Spleen (tissue), 11 donors: ENCODE data around the gene POLR1C. TPM values are rescaled to one million over a fixed set of nuclear protein-coding genes. Genes with fewer than 3 reads are reported as not detected.

Experiments
- DNase-seq: peaks from one replicate; pipeline ENCODE4 v3.0.0-alpha.2; 2020
- H3K27ac ChIP-seq, 8 donors: fragments of 200-600 bp; sonication (generic) in 7 of 8; 1 replicate in 4 of 8; 2 replicates in 4 of 8; pipeline versions ENCODE4 v1.5.0 to v1.8.0; 2016 to 2021; ENCODE audit warnings: inconsistent platforms in 4 of 8, mild to moderate bottlenecking in 4 of 8, moderate library complexity in 1 of 8
- H3K27me3 ChIP-seq, 7 donors: fragments of 200-600 bp; sonication (generic) in 6 of 7; replicated peaks in 1 of 7; 1 replicate in 4 of 7; 2 replicates in 3 of 7; pipeline versions ENCODE4 v1.5.0 to v1.8.0; 2016 to 2021; ENCODE audit warnings: inconsistent platforms in 3 of 7, mild to moderate bottlenecking in 1 of 7
- H3K36me3 ChIP-seq, 6 donors: fragments of 200-600 bp; sonication (generic) in 5 of 6; 1 replicate in 4 of 6; 2 replicates in 2 of 6; pipeline versions ENCODE4 v1.5.0 to v1.8.0; 2016 to 2021; ENCODE audit warnings: inconsistent platforms in 2 of 6
- H3K4me1 ChIP-seq, 6 donors: fragments of 200-600 bp; sonication (generic) in 5 of 6; 1 replicate in 3 of 6; 2 replicates in 3 of 6; pipeline versions ENCODE4 v1.5.0 to v1.8.0; 2016 to 2021; ENCODE audit warnings: inconsistent platforms in 3 of 6
- H3K4me3 ChIP-seq, 8 donors: fragments of 200-600 bp; sonication (generic) in 7 of 8; 1 replicate in 4 of 8; 2 replicates in 4 of 8; pipeline versions ENCODE4 v1.5.0 to v1.8.0; 2016 to 2021; ENCODE audit warnings: inconsistent platforms in 4 of 8, mild to moderate bottlenecking in 4 of 8, moderate library complexity in 2 of 8
- H3K9me3 ChIP-seq, 8 donors: fragments of 200-600 bp; sonication (generic) in 7 of 8; 1 replicate in 4 of 8; 2 replicates in 4 of 8; pipeline versions ENCODE4 v1.5.0 to v1.8.0; 2016 to 2021; ENCODE audit warnings: inconsistent platforms in 4 of 8
- POLR2A ChIP-seq, 3 donors: fragments of 450-650 bp; IDR thresholded peaks; one replicate each; pipeline ENCODE4 v1.5.1; 2017; ENCODE audit warnings: antibody characterized with exemption in 3 of 3, mild to moderate bottlenecking in 1 of 3
- POLR2AphosphoS5 ChIP-seq, 3 donors: sonication (generic); formaldehyde crosslinking; IDR thresholded peaks; one replicate each; pipeline ENCODE4 v1.5.1; 2017; ENCODE audit warnings: antibody characterized with exemption in 3 of 3
- WGBS, 5 donors: extraction: QIAGEN DNeasy Blood & Tissue Kit in 3 of 5; methylation state at CpG; one replicate each; pipeline versions ENCODE4 v1.1.5 to v1.1.7; 2013 to 2018; 5-methylcytosine and 5-hydroxymethylcytosine counted together
- intact Hi-C: fragments of 100-400 bp; cut with DNase I; formaldehyde crosslinking; loops from one replicate; pipeline ENCODE4 v1.15.0; 2023; ENCODE audit warnings: low total_unique reads
- polyA plus RNA-seq, 3 donors: library from polyadenylated mRNA; stranded (reverse); fragments of 200-250 nt; gene quantifications; one replicate each; pipeline ENCODE4 v1.2.1, GENCODE V29; 2013
- total RNA-seq, 7 donors: library from RNA; depleted of rRNA in 3 of 7; stranded (reverse); fragments of >200 nt in 3 of 7; fragmentation: NEBNext Ultra II Directional in 4 of 7; extraction: Animal tissue kit (Norgen Biotek cat#: 25700) in 4 of 7; gene quantifications; one replicate each; pipeline versions ENCODE4 v1.1.0 to v1.2.1, GENCODE V29; 2016 to 2021
- TF ChIP-seq, protein P1 (sequence below), 11 experiments: fragments of 200-600 bp in 7 of 11; fragments of 450-650 bp in 4 of 11; sonication (generic) in 4 of 11; IDR thresholded peaks in 8 of 11; conservative IDR thresholded peaks in 3 of 11; 1 replicate in 7 of 11; 2 replicates in 4 of 11; pipeline versions ENCODE4 v1.4.0 to v1.8.0; 2016 to 2021; ENCODE audit warnings: antibody characterized with exemption in 11 of 11, inconsistent platforms in 4 of 11, mild to moderate bottlenecking in 1 of 11
- donor health status: healthy with polysubstance abuse.
- donor health status: DM: no; HTN: no; CAD: no; lungs with moderate emphysema.
- donor health status: DM: no; HTN: no; CAD: no.
- donor health status: Bipolar disorder and iron deficiency.
- donor health status: healthy.
- donor health status: DM: no; HTN: no; CAD: no.
- donor health status: DM: yes; HTN: yes; CAD: no.

The POLR1C gene
- total and polyA plus RNA-seq, 10 donors, result 24.1 to 32.6 (median 28.2) TPM

GRCh38 chr6:43468748-43469681, 47.9 kb upstream of the POLR1C start:
- no peak overlapping the region for H3K27ac ChIP-seq
- 76 to 89% (median 82%) methylated on average over 13 of the region's 13 CpGs for WGBS, 5 donors
- peaks cover 0 to 59% (median 8%) of the 10 kb centered on the region in 7 donors for H3K27me3 ChIP-seq

DNA sequence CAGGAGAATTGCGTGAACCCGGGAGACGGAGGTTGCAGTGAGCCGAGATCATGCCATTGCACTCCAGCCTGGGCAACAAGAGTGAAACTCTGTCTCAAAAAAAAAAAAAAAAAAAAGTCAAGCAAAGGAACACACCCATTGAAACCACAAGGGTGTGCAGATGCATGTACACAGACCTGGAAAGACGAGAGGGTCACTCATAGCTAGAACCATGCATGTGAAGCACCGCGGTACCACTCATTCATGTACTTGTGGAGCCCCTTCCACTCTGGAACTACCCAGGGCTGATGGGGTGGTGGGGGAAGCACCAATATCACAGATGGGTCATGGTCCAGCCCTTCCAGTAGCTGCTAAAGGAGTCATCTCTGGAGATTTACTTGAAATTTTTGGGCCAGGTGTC, 46.9 kb upstream of the POLR1C start:
- H3K27me3 ChIP-seq, result peaks cover 0 to 49% (median 6%) of the 10 kb centered on the region in 7 donors
- H3K27ac ChIP-seq, result no peak overlapping the region
- no peaks in the 10 kb centered on the region for H3K4me1 ChIP-seq
- 84 to 94% (median 88%) methylated on average over 7 of the region's 7 CpGs for WGBS, 5 donors
- TF ChIP-seq POLR2A (IDR thresholded peaks at IDR 0.05), result no peak
- TF ChIP-seq, protein P1, sequence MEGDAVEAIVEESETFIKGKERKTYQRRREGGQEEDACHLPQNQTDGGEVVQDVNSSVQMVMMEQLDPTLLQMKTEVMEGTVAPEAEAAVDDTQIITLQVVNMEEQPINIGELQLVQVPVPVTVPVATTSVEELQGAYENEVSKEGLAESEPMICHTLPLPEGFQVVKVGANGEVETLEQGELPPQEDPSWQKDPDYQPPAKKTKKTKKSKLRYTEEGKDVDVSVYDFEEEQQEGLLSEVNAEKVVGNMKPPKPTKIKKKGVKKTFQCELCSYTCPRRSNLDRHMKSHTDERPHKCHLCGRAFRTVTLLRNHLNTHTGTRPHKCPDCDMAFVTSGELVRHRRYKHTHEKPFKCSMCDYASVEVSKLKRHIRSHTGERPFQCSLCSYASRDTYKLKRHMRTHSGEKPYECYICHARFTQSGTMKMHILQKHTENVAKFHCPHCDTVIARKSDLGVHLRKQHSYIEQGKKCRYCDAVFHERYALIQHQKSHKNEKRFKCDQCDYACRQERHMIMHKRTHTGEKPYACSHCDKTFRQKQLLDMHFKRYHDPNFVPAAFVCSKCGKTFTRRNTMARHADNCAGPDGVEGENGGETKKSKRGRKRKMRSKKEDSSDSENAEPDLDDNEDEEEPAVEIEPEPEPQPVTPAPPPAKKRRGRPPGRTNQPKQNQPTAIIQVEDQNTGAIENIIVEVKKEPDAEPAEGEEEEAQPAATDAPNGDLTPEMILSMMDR (IDR thresholded peaks at IDR 0.05 in 8 of 11, conservative IDR thresholded peaks at IDR 0.05 in 3 of 11), result no peak
- no peak for TF ChIP-seq POLR2AphosphoS5 (IDR thresholded peaks at IDR 0.05)
- DNase-seq, result no peak
- H3K36me3 ChIP-seq, result no peaks in the 10 kb centered on the region
- no peak overlapping the region for H3K4me3 ChIP-seq
- no peaks in the 10 kb centered on the region for H3K9me3 ChIP-seq
- intact Hi-C loops, result no loop called here

More at GRCh38 chr6:43468748-43469681, 47.9 kb upstream of the POLR1C start:
- no peaks in the 10 kb centered on the region for H3K9me3 ChIP-seq
- no peak overlapping the region for H3K4me3 ChIP-seq
- DNase-seq, result no peak
- intact Hi-C loops, result no loop called here
- TF ChIP-seq, protein P1 (IDR thresholded peaks at IDR 0.05 in 8 of 11, conservative IDR thresholded peaks at IDR 0.05 in 3 of 11), result no peak
- TF ChIP-seq POLR2AphosphoS5 (IDR thresholded peaks at IDR 0.05) (no peak), POLR2A (IDR thresholded peaks at IDR 0.05) (no peak)
- no peaks in the 10 kb centered on the region for H3K36me3 ChIP-seq
- H3K4me1 ChIP-seq, result no peaks in the 10 kb centered on the region

DNA sequence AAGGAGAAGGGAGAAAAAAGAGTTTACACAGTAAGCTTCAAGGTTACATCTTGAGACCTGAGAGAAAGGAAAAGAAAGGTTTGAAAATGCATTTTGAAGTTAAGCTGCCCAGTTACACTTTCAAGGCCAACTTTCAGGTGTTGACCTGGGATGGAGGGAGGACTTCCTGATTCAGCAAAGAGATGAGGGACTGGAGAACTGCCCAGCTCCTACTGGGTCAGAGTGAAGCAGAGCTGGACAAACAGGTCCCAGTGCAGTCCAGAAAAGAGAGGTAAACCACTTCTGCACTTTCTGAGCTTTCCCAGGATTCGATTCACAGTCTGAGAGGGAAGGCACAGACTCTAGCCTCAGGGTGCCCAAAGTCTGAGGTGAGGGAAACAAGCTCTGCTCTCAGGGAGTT, 45.5 kb upstream of the POLR1C start:
- Histone ChIP-seq H3K36me3 (no peaks in the 10 kb centered on the region), H3K27ac (no peak overlapping the region), H3K27me3 (peaks cover 0 to 36% (median 0%) of the 10 kb centered on the region in 7 donors), H3K4me3 (no peak overlapping the region), H3K9me3 (no peaks in the 10 kb centered on the region), H3K4me1 (peaks cover 0 to under 1% (median 0%) of the 10 kb centered on the region in 6 donors)
- 66 to 81% (median 72%) methylated on average over 1 of the region's 1 CpG for WGBS, 5 donors
- TF ChIP-seq POLR2AphosphoS5 (IDR thresholded peaks at IDR 0.05), result no peak
- TF ChIP-seq, protein P1 (IDR thresholded peaks at IDR 0.05 in 8 of 11, conservative IDR thresholded peaks at IDR 0.05 in 3 of 11), result no peak
- no peak for TF ChIP-seq POLR2A (IDR thresholded peaks at IDR 0.05)
- no peak for DNase-seq
- intact Hi-C loops, result no loop called here

GRCh38 chr6:43472515-43472914, 44.4 kb upstream of the POLR1C start:
- Histone ChIP-seq H3K27ac (no peak overlapping the region), H3K9me3 (no peaks in the 10 kb centered on the region), H3K4me1 (peaks cover 2 to 10% (median 7%) of the 10 kb centered on the region in 6 donors), H3K36me3 (no peaks in the 10 kb centered on the region), H3K27me3 (peaks cover 0 to 35% (median 0%) of the 10 kb centered on the region in 7 donors), H3K4me3 (no peak overlapping the region)
- 94 to 99% (median 97%) methylated on average over 4 of the region's 4 CpGs for whole genome bisulfite sequencing, 5 donors
- no peak for TF ChIP-seq POLR2AphosphoS5 (IDR thresholded peaks at IDR 0.05)
- TF ChIP-seq POLR2A (IDR thresholded peaks at IDR 0.05), result no peak
- TF ChIP-seq, protein P1 (IDR thresholded peaks at IDR 0.05 in 8 of 11, conservative IDR thresholded peaks at IDR 0.05 in 3 of 11), result no peak
- DNase-seq, result no peak
- intact Hi-C loops, result no loop called here
